HG02885 (cell line): ENCODE data around the gene WDPCP.
"Not testable (repeated sequence)": the region's sequence is repeated elsewhere in the genome, so short reads cannot be mapped to it uniquely, and the experiment has no call there.

Experiments
- ATAC-seq: cut with Tn5 transposase; IDR thresholded peaks from one replicate; pipeline ENCODE4 v1.9.1; 2021; ENCODE audit warnings: mild to moderate bottlenecking; ENCODE audit not compliant: unreplicated experiment, poor library complexity

WDPCP gene

GRCh38 chr2:63590626-63591408, 2.5 kb upstream of the WDPCP start:
- no peak for ATAC-seq

GRCh38 chr2:63589148-63589958, 1.1 kb upstream of the WDPCP start:
- ATAC-seq: peak; percentile 6

- ATAC-seq: no peak
Measured at GRCh38 chr2:63587814-63588384, 378 bp downstream of the WDPCP start.

- no peak for ATAC-seq
Measured at GRCh38 chr2:63582873-63583272, 5.4 kb downstream of the WDPCP start.

- ATAC-seq: no peak
Measured at GRCh38 chr2:63581298-63581961, 6.8 kb downstream of the WDPCP start.

- ATAC-seq: no peak
Measured at GRCh38 chr2:63580651-63581297, 7.5 kb downstream of the WDPCP start.

- ATAC-seq: no peak
Measured at GRCh38 chr2:63578767-63579166, 9.5 kb downstream of the WDPCP start.

GRCh38 chr2:63576546-63576945, 11.7 kb downstream of the WDPCP start:
- no peak for ATAC-seq

GRCh38 chr2:63573726-63574345, 14.4 kb downstream of the WDPCP start:
- ATAC-seq: not testable (repeated sequence)

- ATAC-seq: not testable (repeated sequence)
Measured at GRCh38 chr2:63573026-63573425, 15.3 kb downstream of the WDPCP start.

- no peak for ATAC-seq
Measured at GRCh38 chr2:63572001-63572400, 16.3 kb downstream of the WDPCP start.

- ATAC-seq: no peak
Measured at GRCh38 chr2:63571291-63571690, 17.0 kb downstream of the WDPCP start.

- ATAC-seq: peak; percentile 71
Measured at GRCh38 chr2:63569740-63570139, 18.5 kb downstream of the WDPCP start.

- ATAC-seq: no peak
Measured at GRCh38 chr2:63562751-63563150, 25.5 kb downstream of the WDPCP start.

GRCh38 chr2:63558922-63559321, 29.4 kb downstream of the WDPCP start:
- not testable (repeated sequence) for ATAC-seq

GRCh38 chr2:63557819-63558218, 30.5 kb downstream of the WDPCP start:
- not testable (repeated sequence) for ATAC-seq

GRCh38 chr2:63555931-63556330, 32.3 kb downstream of the WDPCP start:
- ATAC-seq: no peak

GRCh38 chr2:63555299-63555698, 33.0 kb downstream of the WDPCP start:
- ATAC-seq: no peak

GRCh38 chr2:63553049-63553448, 35.2 kb downstream of the WDPCP start:
- ATAC-seq: no peak

- no peak for ATAC-seq
Measured at GRCh38 chr2:63545023-63545422, 43.3 kb downstream of the WDPCP start.
